HL-60 (cell line): ENCODE measurements around the gene TCTN3.
"Not testable (repeated sequence)": the region's sequence is repeated elsewhere in the genome, so short reads cannot be mapped to it uniquely, and the experiment has no call there.

Experiments used
- CTCF ChIP-seq: IDR thresholded peaks from one replicate; pipeline ENCODE4 v1.5.1; 2011; ENCODE audit warnings: low read length, control low read depth, inconsistent platforms; ENCODE audit not compliant: insufficient read depth
- POLR2AphosphoS5 ChIP-seq: IDR thresholded peaks from 2 replicates; pipeline ENCODE4 v1.6.1; 2012; ENCODE audit warnings: low read depth
- REST ChIP-seq: IDR thresholded peaks from 2 replicates; pipeline ENCODE4 v1.6.1; 2012; ENCODE audit warnings: low read depth; ENCODE audit not compliant: insufficient replicate concordance

DNA sequence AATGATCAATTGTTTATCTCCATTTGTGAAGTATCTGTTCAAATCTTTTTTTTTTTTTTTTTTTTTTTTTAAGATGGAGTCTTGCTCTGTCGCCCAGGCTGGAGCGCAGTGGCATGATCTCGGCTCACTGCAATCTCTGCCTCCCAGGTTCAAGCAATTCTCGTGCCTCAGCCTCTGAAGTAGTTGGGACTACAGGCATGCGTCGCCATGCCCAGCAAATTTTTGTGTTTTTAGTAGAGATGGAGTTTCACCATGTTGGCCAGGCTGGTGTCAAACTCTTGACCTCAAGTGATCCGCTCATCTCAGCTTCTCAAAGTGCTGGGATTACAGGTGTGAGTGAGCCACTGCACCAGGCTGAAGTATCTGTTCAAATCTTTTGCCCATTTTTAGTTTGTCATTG lies 21.1 kb downstream of the TCTN3 start:
- not testable (repeated sequence) for TF ChIP-seq CTCF, POLR2AphosphoS5, REST
